HepG2 (cell line): Measurements from ENCODE around the gene CTNND1. TPM values are rescaled to one million over a fixed set of nuclear protein-coding genes. Genes with fewer than 3 reads are reported as not detected.

Experiments used
- ATAC-seq: fragments of 200-7000 bp; cut with Tn5 transposase; 3 replicates; pipeline ENCODE4 v1.9.1; 2020; ENCODE audit warnings: mild to moderate bottlenecking, moderate library complexity
- BruUV-seq: library from RNA; stranded (reverse); fragments of 400-500 nt; replicated peaks from 2 replicates; lab custom pipeline; 2021; lab: Mats Ljungman, UMichigan
- CTCF ChIA-PET: fragments of 300-600 bp; formaldehyde crosslinking; extraction: SDS; loops from one replicate; lab custom pipeline; 2021; ENCODE audit warnings: low total read pairs, inconsistent platforms, low intra/inter-chr PET ratio; lab: Yijun Ruan, JAX
- POLR2A ChIA-PET: fragments of 350-600 bp; sonication (Branson Sonifier 250); formaldehyde crosslinking; loops from one replicate; lab custom pipeline; 2020; ENCODE audit warnings: antibody characterized with exemption, inconsistent platforms; lab: Yijun Ruan, JAX
- DNase-seq: peaks from one replicate; pipeline ENCODE4 v3.0.0-alpha.2; 2015; ENCODE audit warnings: low spot score
- FAIRE-seq: peaks from 3 replicates; lab custom pipeline; 2011; peaks lifted over from hg19 to GRCh38; lab: Jason Lieb, UNC
- H2AFZ ChIP-seq: one replicate; pipeline ENCODE4 v1.6.1; 2011; ENCODE audit warnings: low read length, inconsistent platforms
- H3K27ac ChIP-seq: fragments of 300-600 bp; 3 replicates; pipeline ENCODE4 v1.8.0; 2011; ENCODE audit warnings: mixed run types, mild to moderate bottlenecking, mixed read lengths, low read length, inconsistent platforms; ENCODE audit not compliant: insufficient read depth; ENCODE audit errors: extremely low read length
- H3K27me3 ChIP-seq, 2 experiments: fragments of 200-600 bp in 1 of 2; 2 replicates in 1 of 2; 3 replicates in 1 of 2; pipeline versions ENCODE4 v1.6.0 to v1.8.0; 2011; ENCODE audit warnings: low read length in 2 of 2, mild to moderate bottlenecking in 2 of 2, moderate library complexity in 2 of 2, inconsistent platforms in 1 of 2; ENCODE audit not compliant: insufficient read depth in 2 of 2, control insufficient read depth in 1 of 2
- H3K36me3 ChIP-seq, 2 experiments: fragments of 200-600 bp in 1 of 2; replicated peaks in 1 of 2; 2 replicates in 1 of 2; 3 replicates in 1 of 2; pipeline versions ENCODE4 v1.5.1 to v1.8.0; 2011; ENCODE audit warnings: low read length in 2 of 2, inconsistent platforms in 1 of 2; ENCODE audit not compliant: insufficient read depth in 2 of 2, control insufficient read depth in 1 of 2
- H3K4me1 ChIP-seq: 2 replicates; pipeline ENCODE4 v1.5.1; 2012; ENCODE audit warnings: low read length, inconsistent platforms; ENCODE audit not compliant: insufficient read depth
- H3K4me2 ChIP-seq: 2 replicates; pipeline ENCODE4 v1.6.0; 2011; ENCODE audit warnings: low read depth, low read length, inconsistent platforms
- H3K4me3 ChIP-seq, 3 experiments: fragments of 200-600 bp in 1 of 3; sonication (generic), shearing (Covaris generic) in 1 of 3; replicated peaks in 1 of 3; 2 replicates each; pipeline ENCODE4 v1.5.1; 2011 to 2016; ENCODE audit warnings: low read length in 3 of 3, inconsistent platforms in 2 of 3, low read depth in 2 of 3, mild to moderate bottlenecking in 2 of 3, control low read depth in 1 of 3, mixed read lengths in 1 of 3; ENCODE audit not compliant: insufficient read depth in 1 of 3
- H3K79me2 ChIP-seq: one replicate; pipeline ENCODE4 v1.6.1; 2011; ENCODE audit warnings: low read length, inconsistent platforms; ENCODE audit not compliant: insufficient read depth
- H3K9ac ChIP-seq: 2 replicates; pipeline ENCODE4 v1.6.0; 2011; ENCODE audit warnings: mild to moderate bottlenecking, low read depth, low read length, inconsistent platforms; ENCODE audit not compliant: insufficient read depth
- H3K9me3 ChIP-seq: 2 replicates; pipeline ENCODE4 v1.5.1; 2012; ENCODE audit warnings: mild to moderate bottlenecking, low read length
- H4K20me1 ChIP-seq: 2 replicates; pipeline ENCODE4 v1.6.0; 2011; ENCODE audit warnings: inconsistent platforms, mild to moderate bottlenecking, low read length, moderate library complexity; ENCODE audit not compliant: insufficient read depth
- GZF1 ChIP-seq: sonication (generic); formaldehyde crosslinking; IDR thresholded peaks from 2 replicates; pipeline ENCODE4 v1.5.1; 2020; ENCODE audit warnings: mild to moderate bottlenecking, missing genetic modification reagents
- HDAC1 ChIP-seq: sonication (generic); formaldehyde crosslinking; IDR thresholded peaks from 2 replicates; pipeline ENCODE4 v1.5.1; 2020; ENCODE audit warnings: mild to moderate bottlenecking, missing genetic modification reagents
- SCMH1 ChIP-seq: sonication (generic); formaldehyde crosslinking; IDR thresholded peaks from 2 replicates; pipeline ENCODE4 v1.9.0; 2021; ENCODE audit warnings: missing genetic modification reagents, mild to moderate bottlenecking, borderline replicate concordance
- ZNF484 ChIP-seq: sonication (generic); formaldehyde crosslinking; IDR thresholded peaks from 2 replicates; pipeline ENCODE4 v1.5.1; 2020; ENCODE audit warnings: mild to moderate bottlenecking, low read depth, missing genetic modification reagents, borderline replicate concordance
- ZNF781 ChIP-seq: sonication (generic); formaldehyde crosslinking; IDR thresholded peaks from 2 replicates; pipeline ENCODE4 v1.5.1; 2020; ENCODE audit warnings: borderline replicate concordance, mild to moderate bottlenecking, missing genetic modification reagents; ENCODE audit errors: not compliant biosample characterization
- WGBS: methylation state at CpG from one replicate; pipeline ENCODE4 v1.1.6; 2017; ENCODE audit warnings: low lambda C conversion rate; 5-methylcytosine and 5-hydroxymethylcytosine counted together
- in situ Hi-C: cut with HindIII; loops from 2 replicates; pipeline ENCODE4 v1.10.0; 2017; ENCODE audit warnings: low pct_unique_long_range_greater_than_20kb; ENCODE audit not compliant: extremely low pct_ligation_motif_present
- intact Hi-C: fragments of 100-400 bp; cut with micrococcal nuclease; formaldehyde crosslinking; loops from one replicate; pipeline ENCODE4 v1.10.0; 2022; ENCODE audit not compliant: unreplicated experiment
- polyA plus RNA-seq, 8 experiments: library from polyadenylated mRNA; depleted of rRNA in 3 of 8; stranded (reverse) in 7 of 8; unstranded in 1 of 8; fragments of >200 nt; fragmentation: Illumina TruSeq in 4 of 8; extraction: Trizol in 4 of 8; gene quantifications; 2 replicates each; pipeline versions ENCODE4 v1.2.1 to v1.2.3, GENCODE V29; 2011 to 2016; ENCODE audit warnings: low read depth in 4 of 8, missing spikeins in 1 of 8, mixed read lengths in 1 of 8; ENCODE audit not compliant: insufficient read depth in 1 of 8
- total RNA-seq, 5 experiments: library from RNA; depleted of rRNA; stranded (reverse); fragments of >200 nt; fragmentation: Illumina TruSeq; extraction: Trizol; gene quantifications; 2 replicates each; pipeline ENCODE4 v1.2.3, GENCODE V29; 2016; ENCODE audit warnings: low read depth in 1 of 5
- TF ChIP-seq, protein P1 (sequence below): IDR thresholded peaks from 2 replicates; pipeline ENCODE4 v1.6.1; 2018; ENCODE audit warnings: missing genetic modification reagents

The CTNND1 gene
- total and polyA plus RNA-seq, 2 of the 13 experiments (the other 11 are each of a cell fraction or from before 2014, with no cell fraction given), result 117 to 128 TPM

- 100% methylated on average over 1 of the region's 1 CpG for WGBS
- no peak overlapping the region for H3K27ac ChIP-seq
- DNase-seq, result no peak
- H3K4me1 ChIP-seq, result peaks cover 13% of the 10 kb centered on the region
- CTCF ChIA-PET, result no interaction called here
- in situ Hi-C loops, result loop anchor here (10.0 kb wide), 1 partner anchor 768 kb away; no protein-coding TSS in a partner anchor
- no peaks in the 10 kb centered on the region for H3K27me3 ChIP-seq
- no peak overlapping the region for H3K4me3 ChIP-seq
- no peak overlapping the region for H3K9ac ChIP-seq
- no peak overlapping the region for H3K4me2 ChIP-seq
- no peak for ATAC-seq
- H3K36me3 ChIP-seq, result peaks cover 4 to 32% of the 10 kb centered on the region in 2 experiments
- no peaks in the 10 kb centered on the region for H3K9me3 ChIP-seq
- TF ChIP-seq GZF1 (CRISPR knock-in tag), result no peak
- intact Hi-C loops, result no loop called here
- no peak overlapping the region for H2AFZ ChIP-seq
- POLR2A ChIA-PET, result interaction anchor here (1.0 kb wide), 1 partner anchor 35 kb away, joined by 3 read pairs; the partner anchor contains the start of gene MED19
- H4K20me1 ChIP-seq, result no peaks in the 10 kb centered on the region
- peaks cover 10% of the 10 kb centered on the region for H3K79me2 ChIP-seq
- FAIRE-seq, result no peak
- no TSS peak for BruUV-seq
Measured at GRCh38 chr11:57746920-57747319, 14.7 kb upstream of the CTNND1 start.

GRCh38 chr11:57751176-57751575 is 10.4 kb upstream of the CTNND1 start:
- DNase-seq (no peak), ATAC-seq (no peak), FAIRE-seq (no peak)
- Histone ChIP-seq H3K4me1 (peaks cover 21% of the 10 kb centered on the region), H4K20me1 (no peaks in the 10 kb centered on the region), H3K4me3 (no peak overlapping the region), H3K27me3 (no peaks in the 10 kb centered on the region), H3K27ac (no peak overlapping the region), H2AFZ (no peak overlapping the region), H3K79me2 (no peaks in the 10 kb centered on the region), H3K9ac (no peak overlapping the region), H3K4me2 (no peak overlapping the region), H3K36me3 (no peaks in the 10 kb centered on the region), H3K9me3 (no peaks in the 10 kb centered on the region)
- ChIA-PET POLR2A (interaction anchor here (1.4 to 2.9 kb wide), 4 partner anchors 9 to 49 kb away, joined by 9 to 19 read pairs (median 12); partner anchors contain the start of genes CTNND1 and SELENOH), CTCF (interaction anchor here (1.5 to 3.1 kb wide), 2 partner anchors 50 to 762 kb away, joined by 5 to 47 read pairs; no protein-coding TSS in a partner anchor)
- no peak for TF ChIP-seq HDAC1
- no peak for TF ChIP-seq SCMH1
- no peak for TF ChIP-seq ZNF781
- TF ChIP-seq, protein P1, sequence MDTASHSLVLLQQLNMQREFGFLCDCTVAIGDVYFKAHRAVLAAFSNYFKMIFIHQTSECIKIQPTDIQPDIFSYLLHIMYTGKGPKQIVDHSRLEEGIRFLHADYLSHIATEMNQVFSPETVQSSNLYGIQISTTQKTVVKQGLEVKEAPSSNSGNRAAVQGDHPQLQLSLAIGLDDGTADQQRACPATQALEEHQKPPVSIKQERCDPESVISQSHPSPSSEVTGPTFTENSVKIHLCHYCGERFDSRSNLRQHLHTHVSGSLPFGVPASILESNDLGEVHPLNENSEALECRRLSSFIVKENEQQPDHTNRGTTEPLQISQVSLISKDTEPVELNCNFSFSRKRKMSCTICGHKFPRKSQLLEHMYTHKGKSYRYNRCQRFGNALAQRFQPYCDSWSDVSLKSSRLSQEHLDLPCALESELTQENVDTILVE (CRISPR knock-in tag), result no peak
- TF ChIP-seq ZNF484 (CRISPR knock-in tag), result no peak
- BruUV-seq, result no TSS peak
- intact Hi-C loops, result loop anchor here (1.0 kb wide), 1 partner anchor 49 kb away; no protein-coding TSS in a partner anchor
- in situ Hi-C loops, result no loop called here
